Mucosa of rectum (tissue), 2 donors: Measurements from ENCODE around the gene GASK1B.

Experiments
- H3K27ac ChIP-seq, 2 donors: one replicate each; pipeline ENCODE4 v1.7.0; 2013; ENCODE audit warnings: inconsistent platforms in 2 of 2, low read depth in 2 of 2, low read length in 2 of 2
- H3K27me3 ChIP-seq, 2 donors: one replicate each; pipeline ENCODE4 v1.7.0; 2013; ENCODE audit warnings: low read length in 2 of 2; ENCODE audit not compliant: control insufficient read depth in 2 of 2, insufficient read depth in 2 of 2
- H3K36me3 ChIP-seq, 2 donors: one replicate each; pipeline ENCODE4 v1.7.0; 2013; ENCODE audit warnings: low read length in 2 of 2; ENCODE audit not compliant: control insufficient read depth in 2 of 2, insufficient read depth in 2 of 2
- H3K4me1 ChIP-seq, 2 donors: one replicate each; pipeline ENCODE4 v1.7.0; 2013; ENCODE audit warnings: low read length in 2 of 2, mild to moderate bottlenecking in 1 of 2; ENCODE audit not compliant: control insufficient read depth in 2 of 2, insufficient read depth in 2 of 2
- H3K4me3 ChIP-seq, 2 donors: one replicate each; pipeline ENCODE4 v1.7.0; 2013; ENCODE audit warnings: low read length in 2 of 2
- H3K9ac ChIP-seq, 2 donors: one replicate each; pipeline ENCODE4 v1.7.0; 2013; ENCODE audit warnings: low read length in 2 of 2, low read depth in 1 of 2, mild to moderate bottlenecking in 1 of 2
- H3K9me3 ChIP-seq, 2 donors: one replicate each; pipeline ENCODE4 v1.7.0; 2013; ENCODE audit warnings: low read length in 2 of 2; ENCODE audit not compliant: control insufficient read depth in 2 of 2
- donor health status: healthy.
- donor health status: Normal muscosa, but diverticular disease.

GASK1B gene

DNA sequence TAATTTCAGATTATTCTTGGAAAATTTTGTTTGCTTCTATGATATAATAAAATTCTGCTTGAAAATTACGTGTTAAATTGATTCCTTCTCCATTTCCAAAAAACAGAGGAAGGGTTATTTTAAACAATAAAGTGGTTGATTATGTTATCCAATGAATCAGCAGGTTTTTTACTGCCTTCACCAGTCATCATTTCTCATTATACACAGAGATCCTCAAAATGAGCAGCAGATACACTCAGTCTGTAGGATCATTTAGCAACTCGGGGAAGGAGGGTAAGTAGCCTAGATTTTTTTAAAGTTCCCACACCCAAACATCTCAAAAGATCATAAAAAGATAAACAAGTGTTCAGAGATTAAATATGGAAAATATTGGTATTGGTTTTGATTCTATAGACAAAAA is 30.6 kb upstream of the GASK1B start:
- Histone ChIP-seq H3K4me1 (no peaks in the 10 kb centered on the region), H3K27me3 (no peaks in the 10 kb centered on the region), H3K9me3 (no peaks in the 10 kb centered on the region), H3K4me3 (no peak overlapping the region), H3K9ac (no peak overlapping the region), H3K36me3 (no peaks in the 10 kb centered on the region), H3K27ac (no peak overlapping the region)

- no peaks in the 10 kb centered on the region for H3K9me3 ChIP-seq
- H3K4me1 ChIP-seq = no peaks in the 10 kb centered on the region
- no peak overlapping the region for H3K4me3 ChIP-seq
- H3K9ac ChIP-seq = no peak overlapping the region
- H3K36me3 ChIP-seq = no peaks in the 10 kb centered on the region
- H3K27ac ChIP-seq = no peak overlapping the region
- no peaks in the 10 kb centered on the region for H3K27me3 ChIP-seq
Observed at GRCh38 chr4:158202481-158202880, 29.7 kb upstream of the GASK1B start.

GRCh38 chr4:158201876-158202275 is 29.1 kb upstream of the GASK1B start:
- Histone ChIP-seq H3K27me3 (no peaks in the 10 kb centered on the region), H3K9me3 (no peaks in the 10 kb centered on the region), H3K9ac (no peak overlapping the region), H3K4me1 (no peaks in the 10 kb centered on the region), H3K4me3 (no peak overlapping the region), H3K36me3 (no peaks in the 10 kb centered on the region), H3K27ac (no peak overlapping the region)

DNA sequence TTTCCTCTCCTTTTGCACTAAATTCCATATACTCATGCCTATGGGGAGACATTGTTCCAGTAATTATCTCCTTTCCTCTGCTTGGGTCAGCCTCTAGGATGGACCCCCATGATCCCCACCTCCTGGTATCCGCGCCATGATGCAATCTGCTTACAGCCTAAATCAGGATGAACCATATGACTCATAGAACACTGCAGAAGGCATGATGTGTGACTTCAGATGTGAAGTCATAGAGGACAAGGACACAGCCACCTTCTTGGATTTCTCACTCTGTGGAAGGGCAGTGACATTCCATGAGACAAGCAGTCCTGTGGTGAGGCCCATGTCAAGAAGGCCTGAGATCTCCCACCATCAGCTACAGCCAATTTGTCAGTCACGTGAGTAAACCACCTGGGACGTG is 28.5 kb upstream of the GASK1B start:
- Histone ChIP-seq H3K9ac (no peak overlapping the region), H3K36me3 (no peaks in the 10 kb centered on the region), H3K9me3 (no peaks in the 10 kb centered on the region), H3K4me1 (no peaks in the 10 kb centered on the region), H3K27ac (no peak overlapping the region), H3K27me3 (no peaks in the 10 kb centered on the region), H3K4me3 (no peak overlapping the region)

DNA sequence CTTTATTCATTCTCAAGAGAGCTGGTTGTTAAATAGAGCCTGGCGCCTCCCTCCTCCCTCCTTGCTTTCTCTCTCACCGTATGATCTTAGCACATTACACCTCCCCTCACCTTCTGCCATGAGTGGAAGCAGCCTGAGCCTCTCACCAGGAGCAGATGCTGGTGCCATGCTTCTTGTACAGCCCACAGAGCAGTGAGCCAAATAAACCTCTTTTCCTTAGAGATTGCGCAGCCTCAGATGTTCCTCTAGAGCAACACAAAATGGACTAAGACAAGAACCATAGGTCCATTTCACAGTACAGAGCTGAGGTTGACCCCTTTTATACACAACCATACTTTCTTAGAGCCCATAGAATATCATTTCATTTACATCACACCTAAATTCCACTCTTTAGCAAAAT is 27.4 kb upstream of the GASK1B start:
- Histone ChIP-seq H3K27ac (no peak overlapping the region), H3K36me3 (no peaks in the 10 kb centered on the region), H3K4me1 (no peaks in the 10 kb centered on the region), H3K4me3 (no peak overlapping the region), H3K27me3 (no peaks in the 10 kb centered on the region), H3K9ac (no peak overlapping the region), H3K9me3 (no peaks in the 10 kb centered on the region)

GRCh38 chr4:158197194-158197776 is 24.5 kb upstream of the GASK1B start:
- no peaks in the 10 kb centered on the region for H3K27me3 ChIP-seq
- H3K9me3 ChIP-seq = no peaks in the 10 kb centered on the region
- no peak overlapping the region for H3K27ac ChIP-seq
- no peaks in the 10 kb centered on the region for H3K36me3 ChIP-seq
- no peak overlapping the region for H3K9ac ChIP-seq
- no peaks in the 10 kb centered on the region for H3K4me1 ChIP-seq
- no peak overlapping the region for H3K4me3 ChIP-seq

- H3K27ac ChIP-seq = no peak overlapping the region
- H3K36me3 ChIP-seq = no peaks in the 10 kb centered on the region
- no peaks in the 10 kb centered on the region for H3K4me1 ChIP-seq
- H3K9ac ChIP-seq = no peak overlapping the region
- H3K27me3 ChIP-seq = no peaks in the 10 kb centered on the region
- H3K4me3 ChIP-seq = no peak overlapping the region
- H3K9me3 ChIP-seq = no peaks in the 10 kb centered on the region
Observed at GRCh38 chr4:158195297-158195696, 22.5 kb upstream of the GASK1B start.

DNA sequence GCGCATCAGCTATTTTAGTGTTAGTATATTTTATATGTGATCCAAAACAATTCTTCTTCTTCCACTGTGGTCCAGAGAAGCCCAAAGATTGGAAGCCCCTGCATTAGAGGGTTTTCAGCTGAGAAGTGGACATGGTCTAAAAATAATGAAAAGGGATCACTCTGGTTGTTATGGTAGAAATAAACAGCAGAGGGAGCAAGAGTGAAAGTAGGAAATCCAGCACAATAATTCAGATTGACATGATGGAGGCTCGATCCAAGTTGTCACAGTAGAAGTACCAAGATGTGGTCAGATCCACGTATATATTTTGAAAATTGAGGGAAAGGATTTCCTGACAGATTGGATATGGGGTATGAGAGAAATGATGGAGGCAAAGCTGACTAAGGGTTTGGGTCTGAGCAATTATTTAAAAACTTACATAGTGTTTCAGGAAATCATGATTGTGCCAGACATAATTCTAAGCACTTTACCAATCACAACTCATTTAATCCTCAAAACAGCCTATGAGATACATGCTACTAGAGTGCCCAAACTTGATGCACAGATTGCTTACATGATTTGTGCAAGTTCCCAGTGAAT is 20.4 kb upstream of the GASK1B start:
- H3K27ac ChIP-seq = no peak overlapping the region
- H3K4me3 ChIP-seq = no peak overlapping the region
- no peak overlapping the region for H3K9ac ChIP-seq
- H3K36me3 ChIP-seq = no peaks in the 10 kb centered on the region
- no peaks in the 10 kb centered on the region for H3K4me1 ChIP-seq
- H3K9me3 ChIP-seq = no peaks in the 10 kb centered on the region
- H3K27me3 ChIP-seq = no peaks in the 10 kb centered on the region

GRCh38 chr4:158192439-158193158 is 19.8 kb upstream of the GASK1B start:
- Histone ChIP-seq H3K27me3 (no peaks in the 10 kb centered on the region), H3K4me3 (no peak overlapping the region), H3K36me3 (no peaks in the 10 kb centered on the region), H3K4me1 (no peaks in the 10 kb centered on the region), H3K27ac (no peak overlapping the region), H3K9me3 (no peaks in the 10 kb centered on the region), H3K9ac (no peak overlapping the region)

DNA sequence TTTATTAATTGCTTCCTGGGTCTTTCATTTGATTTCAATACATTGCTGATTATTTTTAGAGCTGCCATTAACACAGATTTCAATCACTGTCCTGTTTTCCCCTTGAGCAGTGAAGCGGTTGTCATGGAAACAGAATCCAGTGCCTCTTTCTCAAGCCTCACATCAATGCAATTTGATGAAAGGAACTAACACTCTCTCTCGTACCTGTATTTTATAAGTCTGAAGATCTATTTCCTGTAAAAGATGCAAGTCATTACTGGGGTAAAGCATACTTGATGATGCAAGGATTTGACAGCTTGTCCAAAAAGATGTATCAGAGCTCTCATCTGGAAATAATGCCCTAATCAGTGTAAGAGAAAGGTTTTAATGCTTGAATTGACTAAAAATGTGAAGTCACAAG is 17.9 kb upstream of the GASK1B start:
- Histone ChIP-seq H3K27ac (no peak overlapping the region), H3K9me3 (no peaks in the 10 kb centered on the region), H3K36me3 (no peaks in the 10 kb centered on the region), H3K9ac (no peak overlapping the region), H3K27me3 (no peaks in the 10 kb centered on the region), H3K4me1 (no peaks in the 10 kb centered on the region), H3K4me3 (no peak overlapping the region)
